SK-N-SH (cell line): Measurements from ENCODE around the gene BMP7.

ENCODE experiments used
- CHD2 ChIP-seq: fragments of 150-350 bp; IDR thresholded peaks from 2 replicates; pipeline ENCODE4 v1.6.1; 2018; ENCODE audit warnings: low read length; ENCODE audit not compliant: partially characterized antibody
- CTCF ChIP-seq: fragments of 200-600 bp; sonication (generic); IDR thresholded peaks from 2 replicates; pipeline ENCODE4 v1.6.1; 2017; ENCODE audit warnings: antibody characterized with exemption, mild to moderate bottlenecking, moderate library complexity
- EP300 ChIP-seq, 2 experiments: IDR thresholded peaks; 2 replicates each; pipeline versions ENCODE4 v1.4.0 to v1.6.1; 2012; ENCODE audit warnings: borderline replicate concordance in 1 of 2, low read depth in 1 of 2, low read length in 1 of 2
- EZH2phosphoT487 ChIP-seq: fragments of 200-600 bp; sonication (generic); IDR thresholded peaks from 2 replicates; pipeline ENCODE4 v1.6.1; 2017; ENCODE audit warnings: low read depth, mixed run types, mild to moderate bottlenecking, antibody characterized with exemption, moderate library complexity, borderline replicate concordance
- FOXM1 ChIP-seq: IDR thresholded peaks from 2 replicates; pipeline ENCODE4 v1.4.0; 2012; ENCODE audit warnings: low read depth, mild to moderate bottlenecking
- POLR2AphosphoS5 ChIP-seq: IDR thresholded peaks from 2 replicates; pipeline ENCODE4 v1.6.1; 2012; ENCODE audit warnings: low read depth, low read length
- SIN3A ChIP-seq: IDR thresholded peaks from 2 replicates; pipeline ENCODE4 v1.6.1; 2012; ENCODE audit warnings: low read depth, mild to moderate bottlenecking, low read length, moderate library complexity, borderline replicate concordance
- TEAD4 ChIP-seq: IDR thresholded peaks from 2 replicates; pipeline ENCODE4 v1.4.0; 2012; ENCODE audit warnings: mild to moderate bottlenecking, borderline replicate concordance; ENCODE audit not compliant: insufficient read depth
- USF2 ChIP-seq: fragments of 150-350 bp; IDR thresholded peaks from 2 replicates; pipeline ENCODE4 v1.6.1; 2017; ENCODE audit warnings: antibody characterized with exemption, low read length, low read depth, borderline replicate concordance
- YY1 ChIP-seq: IDR thresholded peaks from 2 replicates; pipeline ENCODE4 v1.4.0; 2012; ENCODE audit warnings: low read depth, mild to moderate bottlenecking

- TF ChIP-seq CTCF (no peak), YY1 (no peak), CHD2 (no peak), EP300 (IDR thresholded peaks at IDR 0.05; ENCODE audit: borderline replicate concordance in 1 of 2, low read depth in 1 of 2, low read length in 1 of 2) (no peak), SIN3A (no peak), FOXM1 (no peak), POLR2AphosphoS5 (no peak), TEAD4 (no peak), USF2 (no peak), EZH2phosphoT487 (no peak)
Observed at GRCh38 chr20:57131601-57132391, 134.6 kb downstream of the BMP7 start.
